HG03135 (cell line): ENCODE results near the gene ATP5F1D.

Experiments
- ATAC-seq: cut with Tn5 transposase; IDR thresholded peaks from one replicate; pipeline ENCODE4 v1.9.1; 2021; ENCODE audit warnings: mild to moderate bottlenecking, moderate library complexity; ENCODE audit not compliant: unreplicated experiment

Gene ATP5F1D

GRCh38 chr19:1278713-1279660 is 37.4 kb downstream of the ATP5F1D start:
- ATAC-seq = no peak

- no peak for ATAC-seq
Measured at GRCh38 chr19:1279782-1280341, 38.3 kb downstream of the ATP5F1D start.

- no peak for ATAC-seq
Measured at GRCh38 chr19:1280636-1281568, 39.4 kb downstream of the ATP5F1D start.

GRCh38 chr19:1281569-1282287 is 40.2 kb downstream of the ATP5F1D start:
- no peak for ATAC-seq

- ATAC-seq = no peak
Measured at GRCh38 chr19:1282588-1283206, 41.1 kb downstream of the ATP5F1D start.

GRCh38 chr19:1283207-1283916 is 41.8 kb downstream of the ATP5F1D start:
- no peak for ATAC-seq

- ATAC-seq = no peak
Measured at GRCh38 chr19:1283917-1284292, 42.4 kb downstream of the ATP5F1D start.

GRCh38 chr19:1284293-1284978 is 42.9 kb downstream of the ATP5F1D start:
- no peak for ATAC-seq

GRCh38 chr19:1284979-1285736 is 43.6 kb downstream of the ATP5F1D start:
- no peak for ATAC-seq

GRCh38 chr19:1285737-1286360 is 44.3 kb downstream of the ATP5F1D start, which contains the start of gene EFNA2:
EFNA2 (plus strand) TSS chr19:1285873; CDS start chr19:1286169, 296 bp downstream.
- ATAC-seq = no peak

GRCh38 chr19:1286487-1287353 is 45.2 kb downstream of the ATP5F1D start:
- ATAC-seq = no peak

- no peak for ATAC-seq
Measured at GRCh38 chr19:1287354-1288225, 46.0 kb downstream of the ATP5F1D start.

GRCh38 chr19:1288226-1288612 is 46.7 kb downstream of the ATP5F1D start:
- ATAC-seq = no peak

GRCh38 chr19:1288833-1289685 is 47.5 kb downstream of the ATP5F1D start:
- no peak for ATAC-seq

GRCh38 chr19:1289686-1290025 is 48.1 kb downstream of the ATP5F1D start:
- no peak for ATAC-seq
